DOHH2 (cell line): ENCODE results near the gene CEP350.

ENCODE experiments used
- EZH2phosphoT487 ChIP-seq: fragments of 200-600 bp; sonication (generic); IDR thresholded peaks from 2 replicates; pipeline ENCODE4 v1.6.1; 2017; ENCODE audit warnings: borderline replicate concordance, mild to moderate bottlenecking, antibody characterized with exemption, low read length, moderate library complexity, mixed read lengths
- TF ChIP-seq, protein P1 (sequence below): fragments of 200-600 bp; sonication (generic); IDR thresholded peaks from one replicate; pipeline ENCODE4 v1.5.1; 2014; ENCODE audit warnings: antibody characterized with exemption, mild to moderate bottlenecking, low read depth, low read length; ENCODE audit not compliant: poor library complexity, severe bottlenecking

DNA sequence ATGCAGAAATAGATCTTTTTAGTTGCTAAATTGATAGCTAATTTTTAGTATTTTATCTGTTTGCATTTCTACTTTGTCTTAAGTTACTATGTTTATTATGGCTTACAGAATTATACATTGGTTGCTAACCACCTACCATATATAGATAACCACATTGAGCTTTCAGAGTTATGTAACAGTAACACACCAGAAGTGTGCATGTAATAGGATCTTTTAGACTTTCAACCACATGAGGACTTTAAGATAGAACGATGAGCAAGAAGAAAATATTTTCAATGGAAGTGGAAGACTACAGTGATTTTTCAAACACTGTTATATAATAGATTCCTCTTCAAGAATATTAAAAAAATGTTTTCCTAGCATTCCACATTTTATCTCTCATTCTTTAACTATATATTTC, 43.7 kb upstream of the CEP350 start:
- TF ChIP-seq EZH2phosphoT487 = no peak
- TF ChIP-seq, protein P1, sequence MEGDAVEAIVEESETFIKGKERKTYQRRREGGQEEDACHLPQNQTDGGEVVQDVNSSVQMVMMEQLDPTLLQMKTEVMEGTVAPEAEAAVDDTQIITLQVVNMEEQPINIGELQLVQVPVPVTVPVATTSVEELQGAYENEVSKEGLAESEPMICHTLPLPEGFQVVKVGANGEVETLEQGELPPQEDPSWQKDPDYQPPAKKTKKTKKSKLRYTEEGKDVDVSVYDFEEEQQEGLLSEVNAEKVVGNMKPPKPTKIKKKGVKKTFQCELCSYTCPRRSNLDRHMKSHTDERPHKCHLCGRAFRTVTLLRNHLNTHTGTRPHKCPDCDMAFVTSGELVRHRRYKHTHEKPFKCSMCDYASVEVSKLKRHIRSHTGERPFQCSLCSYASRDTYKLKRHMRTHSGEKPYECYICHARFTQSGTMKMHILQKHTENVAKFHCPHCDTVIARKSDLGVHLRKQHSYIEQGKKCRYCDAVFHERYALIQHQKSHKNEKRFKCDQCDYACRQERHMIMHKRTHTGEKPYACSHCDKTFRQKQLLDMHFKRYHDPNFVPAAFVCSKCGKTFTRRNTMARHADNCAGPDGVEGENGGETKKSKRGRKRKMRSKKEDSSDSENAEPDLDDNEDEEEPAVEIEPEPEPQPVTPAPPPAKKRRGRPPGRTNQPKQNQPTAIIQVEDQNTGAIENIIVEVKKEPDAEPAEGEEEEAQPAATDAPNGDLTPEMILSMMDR = no peak
